Left colon (tissue), 2 donors: ENCODE data around the gene LRRTM4. TPM values are rescaled to one million over a fixed set of nuclear protein-coding genes. Genes with fewer than 3 reads are reported as not detected.

Experiments used
- ATAC-seq: fragments of 200-7000 bp; cut with Tn5 transposase; one replicate; pipeline ENCODE4 v1.9.1; 2020; ENCODE audit warnings: mild to moderate bottlenecking, moderate library complexity
- DNase-seq, 2 donors: peaks; one replicate each; pipeline ENCODE4 v3.0.0-alpha.2; 2020
- intact Hi-C, 2 donors: fragments of 100-400 bp; cut with DNase I in 1 of 2; cut with micrococcal nuclease in 1 of 2; formaldehyde crosslinking; loops; one replicate each; pipeline versions ENCODE4 v1.11.2 to v1.14.0; 2022; cut with DNase I, micrococcal nuclease
- long read RNA-seq: library from polyadenylated mRNA; unstranded; transcript quantifications from one replicate; pipeline ENCODE4 v2.0.0, GENCODE V29; 2021
- total RNA-seq, 2 donors: library from RNA; stranded (reverse); fragmentation: NEBNext Ultra II Directional; extraction: Animal tissue kit (Norgen Biotek cat#: 25700); gene quantifications; one replicate each; pipeline ENCODE4 v1.2.1, GENCODE V29; 2021
- donor health status: DM: no; HTN: no; CAD: no.
- donor health status: DM: yes; HTN: yes; CAD: no.

LRRTM4 gene
- total RNA-seq: under 1 TPM in 1 of 2 donors, not detected in 1; 0.64 TPM
- long read RNA-seq: 0 reads

DNA sequence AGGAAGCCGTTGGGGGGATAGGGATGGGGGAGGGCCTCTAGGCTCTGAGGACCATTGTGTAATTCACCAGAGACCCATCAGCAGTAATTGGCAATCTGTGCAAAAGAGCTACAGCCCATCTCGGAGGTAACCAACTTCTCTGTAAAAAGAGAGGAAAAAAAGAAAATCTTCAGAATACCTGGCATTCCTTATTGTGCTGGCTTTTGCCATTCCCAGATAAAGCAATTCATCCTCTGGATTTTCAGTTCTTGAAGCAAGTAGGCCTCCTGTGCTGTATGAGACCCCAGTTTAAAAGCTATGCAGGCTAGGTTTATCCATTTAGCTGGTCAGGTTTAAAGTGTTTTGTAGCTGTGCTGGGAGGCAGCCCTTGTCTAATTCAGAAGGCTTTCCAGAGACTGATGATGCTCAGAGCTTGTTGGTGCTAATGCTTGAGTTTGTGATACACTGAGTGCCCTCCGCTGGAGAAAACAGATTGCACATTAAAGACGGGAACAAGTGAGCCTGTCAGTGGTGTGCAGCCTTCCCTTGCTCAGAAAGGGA is at the start of gene LRRTM4:
Gene LRRTM4 (minus strand): TSS at position 446 of the 540 bp plus-strand sequence.
- DNase-seq (no peak), ATAC-seq (no peak)

DNA sequence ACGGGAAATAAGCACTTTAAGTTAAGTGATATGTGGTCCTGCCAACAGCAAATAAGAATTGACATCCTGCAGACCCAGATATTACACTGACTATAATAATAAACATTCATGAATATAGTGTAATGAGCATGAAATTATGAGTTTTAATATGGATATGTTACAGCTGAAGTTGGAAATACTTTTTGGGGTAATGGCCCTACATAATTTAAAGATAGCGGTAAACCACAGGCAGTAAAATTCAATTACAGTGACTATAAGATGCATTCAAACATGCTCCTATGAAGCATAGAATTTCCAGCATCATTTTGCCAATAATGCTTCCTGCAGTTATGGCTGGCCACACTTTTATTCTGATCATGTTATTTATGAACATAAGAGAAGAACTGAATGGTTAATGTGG is 49.4 kb upstream of the LRRTM4 start:
- ATAC-seq: no peak

More for the DNA sequence above, at the start of gene LRRTM4:
- intact Hi-C loops: no loop called here

GRCh38 chr2:77567723-77568122 is 45.5 kb upstream of the LRRTM4 start:
- peak; percentile 32 to 51 for DNase-seq
- intact Hi-C loops: no loop called here
- ATAC-seq: peak; percentile 98

More for the DNA sequence above, 49.4 kb upstream of the LRRTM4 start:
- DNase-seq: no peak
- intact Hi-C loops: no loop called here

GRCh38 chr2:77566582-77566981 is 44.4 kb upstream of the LRRTM4 start:
- intact Hi-C loops: no loop called here
- DNase-seq: no peak
- peak; percentile 74 for ATAC-seq

GRCh38 chr2:77566131-77566530 is 44.0 kb upstream of the LRRTM4 start:
- no peak for ATAC-seq
- no peak for DNase-seq
- intact Hi-C loops: no loop called here

DNA sequence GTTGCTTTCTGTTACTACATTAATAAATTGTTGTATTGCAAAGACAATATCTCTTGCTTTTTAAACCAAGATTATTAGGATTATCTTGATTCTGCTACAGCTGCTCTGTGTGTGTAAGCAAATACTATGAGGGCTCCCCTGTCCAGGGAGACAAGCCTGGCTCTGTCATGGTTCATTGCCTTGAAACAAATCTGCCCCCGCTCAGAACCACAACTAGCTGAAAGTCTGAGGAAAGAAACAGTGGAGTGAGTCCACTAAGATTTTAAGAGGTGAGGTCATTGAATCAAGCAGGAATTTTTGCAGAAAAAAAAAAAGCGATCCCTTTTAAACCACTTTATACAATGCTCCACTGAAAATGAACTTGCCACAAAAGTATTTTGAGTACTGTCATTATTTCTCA is 30.8 kb upstream of the LRRTM4 start:
- DNase-seq (no peak), ATAC-seq (no peak)
- intact Hi-C loops: no loop called here

DNA sequence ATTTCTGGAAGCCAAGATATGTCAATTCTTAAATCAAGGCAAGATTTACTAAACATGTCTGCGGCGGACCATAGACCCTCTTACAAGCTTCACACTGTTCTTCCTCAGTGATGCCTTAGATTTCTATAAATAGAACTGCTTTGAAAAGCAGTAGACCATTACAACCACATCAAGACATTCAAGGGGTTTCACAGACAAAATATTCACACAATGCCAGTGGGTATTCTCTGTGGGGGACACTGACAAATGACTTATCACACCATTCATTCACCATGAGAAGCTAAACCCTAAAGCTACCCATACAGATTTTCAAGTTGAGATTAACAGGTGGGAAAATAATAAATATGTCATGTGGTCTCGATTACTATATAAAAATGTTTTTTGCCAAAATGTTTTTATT is 15.9 kb upstream of the LRRTM4 start:
- intact Hi-C loops: no loop called here
- ATAC-seq: no peak
- DNase-seq: no peak

DNA sequence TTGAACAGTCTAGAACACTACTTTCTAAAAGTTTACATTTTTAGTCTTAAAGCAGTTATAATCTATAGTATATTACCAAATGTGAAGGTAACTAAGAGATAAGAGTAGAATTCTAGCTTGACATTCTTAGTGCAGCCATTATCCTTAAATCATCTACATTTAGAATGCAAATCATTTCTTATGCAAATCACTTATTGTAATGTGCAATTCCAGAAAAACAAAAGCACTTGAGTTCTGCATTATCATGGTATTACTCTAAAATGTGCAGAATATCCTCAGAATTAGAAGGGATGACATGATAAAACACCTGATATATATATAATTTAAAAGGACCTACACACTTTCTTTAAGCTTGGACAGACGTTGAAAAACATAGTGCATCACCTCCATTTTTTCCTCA is 712 bp upstream of the LRRTM4 start:
- no peak for ATAC-seq
- DNase-seq: no peak
- intact Hi-C loops: no loop called here

- ATAC-seq (no peak), DNase-seq (no peak)
Observed at GRCh38 chr2:77521548-77521891, 656 bp downstream of the LRRTM4 start.

GRCh38 chr2:77520641-77521547 is 1.3 kb downstream of the LRRTM4 start:
- DNase-seq (no peak), ATAC-seq (no peak)
- intact Hi-C loops: no loop called here

More at GRCh38 chr2:77521548-77521891, 656 bp downstream of the LRRTM4 start:
- intact Hi-C loops: no loop called here

GRCh38 chr2:77519888-77520506 is 2.2 kb downstream of the LRRTM4 start:
- intact Hi-C loops: no loop called here
- DNase-seq (no peak), ATAC-seq (no peak)

DNA sequence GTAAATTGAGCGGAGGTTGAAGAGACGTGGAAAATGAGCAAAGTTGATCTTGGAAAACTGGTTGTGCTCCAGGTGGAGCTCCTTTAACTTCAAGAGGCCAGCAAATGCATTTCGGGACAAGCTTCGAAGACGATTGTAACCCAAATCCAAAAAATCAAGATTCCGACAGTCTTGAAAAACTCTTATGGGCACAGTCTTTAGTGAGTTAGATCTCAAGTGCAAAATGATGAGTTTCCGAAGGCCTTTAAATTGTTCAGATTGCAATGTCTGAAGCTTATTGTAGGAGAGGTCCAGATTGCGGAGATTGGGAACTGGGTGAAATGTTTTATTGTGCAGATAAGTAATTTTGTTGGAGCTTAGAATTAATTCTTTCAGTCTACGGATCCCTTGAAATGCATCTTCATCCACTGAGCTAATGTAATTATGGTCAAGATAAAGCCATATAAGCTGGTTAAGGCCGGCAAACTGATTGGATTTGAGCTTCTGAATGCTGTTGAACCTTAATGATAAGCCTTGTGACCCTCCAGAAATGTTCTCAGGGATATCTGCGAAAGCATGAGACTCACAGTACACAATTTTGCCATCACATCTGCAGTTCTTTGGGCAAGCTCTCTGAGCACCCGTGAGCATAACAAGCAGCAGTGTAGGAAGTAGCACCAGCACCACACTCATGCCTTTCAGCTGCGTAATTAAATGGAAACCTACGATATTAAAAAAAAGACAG is 2.9 kb downstream of the LRRTM4 start:
- intact Hi-C loops: no loop called here
- ATAC-seq (no peak), DNase-seq (no peak)

- ATAC-seq: no peak
- intact Hi-C loops: no loop called here
- no peak for DNase-seq
Observed at GRCh38 chr2:77518311-77518710, 3.9 kb downstream of the LRRTM4 start.

DNA sequence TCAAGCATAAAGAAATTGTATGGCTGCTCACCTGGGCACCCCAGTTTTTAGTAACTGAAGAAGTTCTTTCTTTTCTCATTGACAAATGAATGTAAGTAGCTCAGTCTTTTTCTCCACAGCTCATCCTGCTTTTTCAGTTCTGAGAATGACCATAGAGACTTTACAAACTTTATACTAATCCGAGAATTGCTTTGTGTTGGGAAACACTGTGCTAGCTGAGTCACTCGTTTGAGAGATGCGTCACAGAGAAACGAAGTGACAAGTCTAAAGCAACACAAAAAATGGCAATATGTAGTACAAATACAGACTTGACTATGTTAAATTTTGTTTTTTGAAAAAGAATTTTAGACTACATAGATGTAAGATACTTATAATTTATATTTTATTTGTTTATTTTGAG is 9.0 kb downstream of the LRRTM4 start:
- no peak for ATAC-seq
- no peak for DNase-seq
- intact Hi-C loops: no loop called here

GRCh38 chr2:77512507-77512906 is 9.7 kb downstream of the LRRTM4 start:
- intact Hi-C loops: no loop called here
- ATAC-seq (no peak), DNase-seq (no peak)

DNA sequence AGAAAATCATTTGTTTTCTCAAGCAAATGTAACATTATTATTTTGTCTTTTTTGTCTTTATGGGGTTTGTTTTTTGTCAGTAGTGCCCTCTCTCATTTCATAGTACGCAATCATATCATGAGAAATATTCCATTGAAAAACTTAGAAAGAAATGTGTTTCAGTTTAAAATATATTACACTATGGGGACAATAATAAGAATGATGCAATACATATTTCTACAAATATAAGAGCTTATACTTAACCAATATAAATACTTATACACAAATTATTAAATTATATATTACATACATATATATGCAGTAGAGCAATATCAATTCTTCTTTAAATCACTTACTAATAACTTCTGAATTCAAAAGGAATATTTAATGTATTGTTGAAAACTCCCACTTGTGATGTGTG is 13.7 kb downstream of the LRRTM4 start:
- ATAC-seq: no peak
- DNase-seq: no peak
- intact Hi-C loops: no loop called here

DNA sequence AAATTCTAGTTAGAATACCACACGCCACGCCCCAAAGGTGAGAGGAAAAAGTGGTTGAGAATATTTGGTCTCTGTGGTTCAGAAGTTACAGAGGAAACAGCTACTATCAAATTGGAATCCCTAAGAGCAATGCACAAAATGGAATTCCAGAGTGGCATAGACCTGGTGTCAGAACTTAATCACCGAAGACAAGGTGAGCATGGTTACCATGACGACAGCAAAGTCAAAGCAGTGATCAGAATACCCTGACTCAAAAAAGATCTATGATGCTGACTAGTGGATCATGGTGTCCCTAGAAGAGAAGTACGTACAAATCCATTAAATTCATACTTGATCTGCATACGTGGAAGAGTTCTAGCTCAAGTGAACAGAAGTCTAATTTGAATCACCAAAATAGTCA is 14.5 kb downstream of the LRRTM4 start:
- ATAC-seq (no peak), DNase-seq (no peak)
- intact Hi-C loops: no loop called here

DNA sequence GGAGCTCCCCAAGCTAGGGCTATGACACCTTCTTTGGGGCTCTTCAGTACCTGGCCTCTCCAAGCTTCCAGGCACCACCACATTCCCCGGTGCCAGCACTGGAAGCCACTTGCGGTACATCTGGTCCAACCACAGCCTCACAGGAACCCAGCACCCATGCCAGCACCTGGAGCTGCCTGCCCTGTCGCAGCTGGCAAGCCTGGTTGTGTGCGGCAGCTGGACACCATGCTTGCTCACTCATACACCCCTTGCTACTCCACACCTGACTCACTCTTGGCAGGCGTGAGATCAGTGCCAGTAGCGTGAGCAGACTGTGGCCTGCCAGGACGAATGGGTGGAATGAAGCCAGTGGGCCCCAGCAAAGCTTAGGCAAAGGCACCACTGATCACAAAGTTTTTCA is 34.0 kb downstream of the LRRTM4 start:
- DNase-seq (no peak), ATAC-seq (no peak)
- intact Hi-C loops: no loop called here

GRCh38 chr2:77487074-77487803 is 34.9 kb downstream of the LRRTM4 start:
- intact Hi-C loops: no loop called here
- ATAC-seq: no peak
- DNase-seq: no peak
